ENCODE measurements around the gene TAS2R38. TPM values are rescaled to one million over a fixed set of nuclear protein-coding genes. Genes with fewer than 3 reads are reported as not detected.

TAS2R38 gene
- not detected for total RNA-seq
- polyA plus RNA-seq = not detected

DNA sequence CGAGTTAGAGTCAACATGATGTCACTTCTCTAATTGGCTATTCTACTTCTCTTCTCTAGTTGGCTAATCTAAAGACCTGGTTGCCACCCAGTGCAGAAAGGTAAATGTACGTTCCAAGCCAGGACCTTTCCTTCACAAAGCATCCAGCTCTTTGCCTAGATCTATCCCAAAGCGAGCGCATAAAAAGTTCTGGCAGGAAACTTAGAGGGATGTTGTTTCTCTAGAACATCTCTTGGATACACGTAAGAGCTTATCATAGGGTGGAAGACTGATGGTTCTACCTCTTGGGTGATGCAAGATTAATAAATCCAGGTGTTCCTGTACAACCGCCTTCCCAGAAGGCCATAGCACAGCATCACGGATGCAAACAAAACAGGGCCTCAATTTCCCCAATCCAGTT is at the start of gene TAS2R38:
Gene TAS2R38, minus strand, starts transcription at position 101 of the 400 bp plus-strand sequence. Its CDS starts 84 bp downstream, at position 17.
- Histone ChIP-seq H3K9me3 (no peaks in the 10 kb centered on the region), H3K27ac (no peak within 1 kb of the TSS), H3K4me3 (no peak within 1 kb of the TSS), H3K36me3 (no peaks in the 10 kb centered on the region), H3K4me1 (no peaks in the 10 kb centered on the region), H3K27me3 (no peaks in the 10 kb centered on the region)
- intact Hi-C loops (cut with DNase I) = no loop called here
- no peak for TF ChIP-seq POLR2A (IDR thresholded peaks at IDR 0.05)
- TF ChIP-seq, protein P1, sequence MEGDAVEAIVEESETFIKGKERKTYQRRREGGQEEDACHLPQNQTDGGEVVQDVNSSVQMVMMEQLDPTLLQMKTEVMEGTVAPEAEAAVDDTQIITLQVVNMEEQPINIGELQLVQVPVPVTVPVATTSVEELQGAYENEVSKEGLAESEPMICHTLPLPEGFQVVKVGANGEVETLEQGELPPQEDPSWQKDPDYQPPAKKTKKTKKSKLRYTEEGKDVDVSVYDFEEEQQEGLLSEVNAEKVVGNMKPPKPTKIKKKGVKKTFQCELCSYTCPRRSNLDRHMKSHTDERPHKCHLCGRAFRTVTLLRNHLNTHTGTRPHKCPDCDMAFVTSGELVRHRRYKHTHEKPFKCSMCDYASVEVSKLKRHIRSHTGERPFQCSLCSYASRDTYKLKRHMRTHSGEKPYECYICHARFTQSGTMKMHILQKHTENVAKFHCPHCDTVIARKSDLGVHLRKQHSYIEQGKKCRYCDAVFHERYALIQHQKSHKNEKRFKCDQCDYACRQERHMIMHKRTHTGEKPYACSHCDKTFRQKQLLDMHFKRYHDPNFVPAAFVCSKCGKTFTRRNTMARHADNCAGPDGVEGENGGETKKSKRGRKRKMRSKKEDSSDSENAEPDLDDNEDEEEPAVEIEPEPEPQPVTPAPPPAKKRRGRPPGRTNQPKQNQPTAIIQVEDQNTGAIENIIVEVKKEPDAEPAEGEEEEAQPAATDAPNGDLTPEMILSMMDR (IDR thresholded peaks at IDR 0.05) = no peak
- TF ChIP-seq EP300 (IDR thresholded peaks at IDR 0.05) = no peak
- no peak for DNase-seq
- 80 to 90% methylated on average over 7 of the region's 7 CpGs for WGBS, 2 donors

DNA sequence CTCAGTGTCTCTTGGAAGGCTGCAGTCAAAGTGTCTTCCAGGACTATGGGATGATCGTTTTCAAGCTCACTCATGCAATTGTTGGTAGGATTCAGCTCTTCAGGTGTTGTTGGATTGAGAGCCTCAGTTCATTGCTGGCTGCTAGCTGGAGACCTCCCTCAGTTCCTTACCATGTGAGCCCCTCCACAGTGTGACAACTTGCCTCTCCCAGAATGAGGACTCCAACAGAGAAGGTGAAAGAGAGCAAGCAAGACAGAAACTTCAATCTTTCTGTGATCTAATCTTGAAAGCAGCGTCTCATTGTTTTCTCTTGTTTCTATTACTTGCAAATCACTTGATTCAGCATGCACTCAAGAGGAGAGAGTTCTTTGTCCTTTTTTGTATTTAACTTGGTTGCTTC is 44.6 kb upstream of the TAS2R38 start:
- Histone ChIP-seq H3K27me3 (no peaks in the 10 kb centered on the region), H3K27ac (no peak overlapping the region), H3K4me3 (no peak overlapping the region), H3K36me3 (no peaks in the 10 kb centered on the region), H3K4me1 (no peaks in the 10 kb centered on the region), H3K9me3 (no peaks in the 10 kb centered on the region)
- WGBS, 2 donors = 81 to 85% methylated on average over 2 of the region's 2 CpGs
- TF ChIP-seq POLR2AphosphoS5 (IDR thresholded peaks at IDR 0.05) = no peak
- TF ChIP-seq, protein P1 (IDR thresholded peaks at IDR 0.05) = no peak
- no peak for TF ChIP-seq POLR2A (IDR thresholded peaks at IDR 0.05)
- TF ChIP-seq EP300 (IDR thresholded peaks at IDR 0.05) = no peak
- no peak for DNase-seq
- intact Hi-C loops (cut with DNase I) = no loop called here

DNA sequence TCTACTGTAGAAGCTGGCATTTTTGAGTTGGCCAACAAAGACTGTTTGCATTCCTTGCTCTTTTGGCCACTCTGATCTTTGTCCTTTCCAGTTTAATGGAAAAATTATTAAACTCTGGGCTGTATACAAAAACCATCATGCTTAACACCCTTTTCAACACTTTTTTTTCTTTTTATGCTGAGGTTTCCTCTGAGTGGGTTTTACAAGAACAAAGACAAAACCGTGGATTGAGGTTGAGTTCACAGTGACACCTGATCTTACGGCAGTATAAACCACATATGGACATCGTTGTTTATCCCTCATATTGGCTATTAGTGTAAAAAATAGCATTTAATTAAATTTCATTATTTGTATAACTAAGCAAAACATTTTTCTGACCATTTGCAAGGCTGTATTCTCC is 43.9 kb upstream of the TAS2R38 start:
- intact Hi-C loops (cut with DNase I) = no loop called here
- Histone ChIP-seq H3K4me3 (no peak overlapping the region), H3K27ac (no peak overlapping the region), H3K27me3 (no peaks in the 10 kb centered on the region), H3K36me3 (no peaks in the 10 kb centered on the region), H3K9me3 (no peaks in the 10 kb centered on the region), H3K4me1 (no peaks in the 10 kb centered on the region)
- TF ChIP-seq POLR2A (IDR thresholded peaks at IDR 0.05) (no peak), POLR2AphosphoS5 (IDR thresholded peaks at IDR 0.05) (no peak), EP300 (IDR thresholded peaks at IDR 0.05) (no peak)
- TF ChIP-seq, protein P1 (IDR thresholded peaks at IDR 0.05) = no peak
- 75 to 87% methylated on average over 3 of the region's 3 CpGs for WGBS, 2 donors
- DNase-seq = no peak

DNA sequence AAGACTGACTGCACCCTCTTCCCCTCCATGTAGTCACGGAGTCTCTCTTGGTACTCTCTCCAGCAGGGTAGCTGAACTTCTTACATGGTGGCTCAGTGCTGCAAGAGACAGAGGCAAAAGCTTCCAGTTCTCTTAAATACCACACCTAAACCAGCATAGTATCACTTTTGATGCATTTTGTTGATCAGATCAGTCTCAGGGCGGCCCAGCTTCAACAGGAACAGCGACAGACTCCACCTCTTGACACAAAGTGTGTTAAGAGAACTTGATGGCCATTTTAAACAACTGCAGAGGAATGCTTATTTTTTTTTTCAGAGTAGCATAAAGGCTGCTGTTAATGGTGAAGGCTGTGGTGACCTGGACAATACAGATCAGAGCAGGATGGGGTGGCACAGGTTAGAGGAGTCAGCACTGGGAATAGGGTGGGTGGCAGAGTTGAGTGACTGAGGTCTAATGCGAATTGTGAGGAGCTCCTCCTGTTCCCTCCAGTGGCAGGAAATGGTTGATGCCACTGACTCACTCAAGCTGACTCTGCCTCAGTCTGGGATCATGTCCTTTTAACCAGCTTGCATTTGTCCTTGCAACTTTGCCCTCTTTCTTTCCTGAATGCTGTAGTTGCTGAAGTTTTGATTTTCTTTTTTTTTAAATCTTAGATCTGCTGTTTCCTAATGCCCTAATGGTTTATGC is 39.4 kb upstream of the TAS2R38 start:
- Histone ChIP-seq H3K9me3 (no peaks in the 10 kb centered on the region), H3K27me3 (no peaks in the 10 kb centered on the region), H3K36me3 (no peaks in the 10 kb centered on the region), H3K4me1 (no peaks in the 10 kb centered on the region), H3K4me3 (no peak overlapping the region), H3K27ac (no peak overlapping the region)
- no peak for DNase-seq
- 86 to 94% methylated on average over 4 of the region's 4 CpGs for WGBS, 2 donors
- intact Hi-C loops (cut with DNase I) = no loop called here
- TF ChIP-seq, protein P1 (IDR thresholded peaks at IDR 0.05) = no peak
- TF ChIP-seq POLR2A (IDR thresholded peaks at IDR 0.05) (no peak), POLR2AphosphoS5 (IDR thresholded peaks at IDR 0.05) (no peak), EP300 (IDR thresholded peaks at IDR 0.05) (no peak)
